GM13977 (cell line): ENCODE results near the gene TIMP3.

Source experiments
- DNase-seq: peaks from one replicate; pipeline ENCODE4 v3.0.0; 2012; ENCODE audit warnings: low spot score
- in situ Hi-C: fragments of 300-500 bp; cut with MboI; formaldehyde crosslinking; loops from one replicate; pipeline ENCODE4 v1.12.0; 2022; ENCODE audit warnings: low sequenced_read_pairs, low pct_unique_long_range_greater_than_20kb, mixed read lengths, inconsistent platforms; ENCODE audit not compliant: unreplicated experiment
- TF ChIP-seq, protein P1 (sequence below): IDR thresholded peaks from 2 replicates; pipeline ENCODE4 v1.5.1; 2012; ENCODE audit warnings: mild to moderate bottlenecking, control low read depth; ENCODE audit not compliant: insufficient read depth; ENCODE audit errors: extremely low read depth, missing control alignments

The TIMP3 gene

DNA sequence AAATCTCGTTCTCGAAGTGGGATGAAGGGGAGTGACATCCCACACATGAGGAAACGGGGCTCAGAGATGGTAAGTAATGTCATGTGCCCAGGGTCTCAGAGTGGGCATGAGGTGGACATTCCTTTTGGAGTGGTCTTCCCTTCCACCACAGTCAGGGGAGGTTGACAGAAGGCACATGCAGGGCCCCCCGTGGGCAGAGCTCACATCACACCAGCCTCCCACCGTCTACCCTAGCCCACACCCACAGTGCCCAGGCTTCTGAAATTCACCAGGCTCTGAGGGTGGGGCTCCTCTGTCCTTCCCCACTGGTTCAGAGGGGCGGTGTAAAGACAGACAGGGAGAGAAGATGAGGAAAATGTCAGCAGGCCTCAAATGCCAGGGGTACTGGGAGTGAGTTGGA lies 41.1 kb upstream of the TIMP3 start:
- no peak for DNase-seq
- TF ChIP-seq, protein P1, sequence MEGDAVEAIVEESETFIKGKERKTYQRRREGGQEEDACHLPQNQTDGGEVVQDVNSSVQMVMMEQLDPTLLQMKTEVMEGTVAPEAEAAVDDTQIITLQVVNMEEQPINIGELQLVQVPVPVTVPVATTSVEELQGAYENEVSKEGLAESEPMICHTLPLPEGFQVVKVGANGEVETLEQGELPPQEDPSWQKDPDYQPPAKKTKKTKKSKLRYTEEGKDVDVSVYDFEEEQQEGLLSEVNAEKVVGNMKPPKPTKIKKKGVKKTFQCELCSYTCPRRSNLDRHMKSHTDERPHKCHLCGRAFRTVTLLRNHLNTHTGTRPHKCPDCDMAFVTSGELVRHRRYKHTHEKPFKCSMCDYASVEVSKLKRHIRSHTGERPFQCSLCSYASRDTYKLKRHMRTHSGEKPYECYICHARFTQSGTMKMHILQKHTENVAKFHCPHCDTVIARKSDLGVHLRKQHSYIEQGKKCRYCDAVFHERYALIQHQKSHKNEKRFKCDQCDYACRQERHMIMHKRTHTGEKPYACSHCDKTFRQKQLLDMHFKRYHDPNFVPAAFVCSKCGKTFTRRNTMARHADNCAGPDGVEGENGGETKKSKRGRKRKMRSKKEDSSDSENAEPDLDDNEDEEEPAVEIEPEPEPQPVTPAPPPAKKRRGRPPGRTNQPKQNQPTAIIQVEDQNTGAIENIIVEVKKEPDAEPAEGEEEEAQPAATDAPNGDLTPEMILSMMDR, result no peak
- in situ Hi-C loops, result no loop called here

DNA sequence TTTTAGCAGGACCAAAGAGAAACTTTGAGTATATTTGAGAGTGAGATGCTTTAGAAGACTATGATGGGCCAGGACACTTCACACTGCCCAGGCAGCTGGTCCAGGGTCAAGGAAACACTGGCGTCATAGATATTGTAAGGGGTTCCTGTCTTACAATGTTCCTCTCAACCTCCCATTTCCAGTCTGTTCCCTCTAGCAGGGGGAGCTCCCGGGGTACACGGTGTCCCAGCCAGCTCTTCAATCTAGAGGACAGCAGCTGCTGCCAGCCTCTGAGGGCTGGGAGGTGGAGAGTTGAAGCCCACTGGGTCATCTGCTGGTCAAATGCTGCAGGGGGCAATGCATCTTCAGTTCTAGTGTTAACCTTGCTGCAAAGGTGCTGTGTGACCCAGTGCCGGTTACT lies 40.7 kb upstream of the TIMP3 start:
- TF ChIP-seq, protein P1, result no peak
- no peak for DNase-seq
- in situ Hi-C loops, result no loop called here

DNA sequence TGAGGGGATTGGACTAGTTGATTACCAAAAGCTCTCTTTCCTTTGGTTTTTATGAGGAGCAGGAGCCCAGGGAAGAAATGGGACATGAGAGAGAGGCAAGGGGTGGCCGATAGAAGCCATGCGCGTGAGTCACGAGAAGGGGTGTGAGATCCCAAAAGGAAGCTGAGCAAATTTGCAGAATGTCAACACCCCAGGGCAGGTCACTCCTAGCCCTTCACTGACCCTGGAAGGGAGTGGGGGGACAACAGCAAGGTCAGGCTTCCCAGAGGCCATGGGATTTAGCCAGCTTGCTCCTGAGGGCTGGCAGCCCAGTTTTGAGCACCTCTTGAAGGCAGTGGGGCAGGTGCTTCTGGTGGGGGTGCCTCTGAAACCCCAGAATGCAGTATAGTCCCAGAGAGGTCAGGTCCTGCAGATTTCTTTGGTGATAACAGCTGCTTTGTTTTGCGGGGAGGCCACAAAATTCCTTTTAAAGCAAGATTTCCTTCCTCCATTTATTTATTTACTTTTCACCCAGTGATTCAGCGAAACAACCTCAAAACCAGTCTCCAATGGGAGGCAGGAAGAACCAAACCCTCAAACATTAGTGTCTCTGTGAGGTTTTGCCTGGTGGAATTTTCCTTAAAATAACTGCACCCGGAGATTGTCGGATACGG lies 40.1 kb upstream of the TIMP3 start:
- DNase-seq, result no peak
- TF ChIP-seq, protein P1, result no peak
- in situ Hi-C loops, result no loop called here

GRCh38 chr22:32764330-32765131 lies 37.0 kb upstream of the TIMP3 start:
- DNase-seq, result no peak
- TF ChIP-seq, protein P1, result no peak
- in situ Hi-C loops, result no loop called here

- TF ChIP-seq, protein P1, result no peak
- no peak for DNase-seq
- in situ Hi-C loops, result no loop called here
Observed at GRCh38 chr22:32765132-32765618, 36.3 kb upstream of the TIMP3 start.

DNA sequence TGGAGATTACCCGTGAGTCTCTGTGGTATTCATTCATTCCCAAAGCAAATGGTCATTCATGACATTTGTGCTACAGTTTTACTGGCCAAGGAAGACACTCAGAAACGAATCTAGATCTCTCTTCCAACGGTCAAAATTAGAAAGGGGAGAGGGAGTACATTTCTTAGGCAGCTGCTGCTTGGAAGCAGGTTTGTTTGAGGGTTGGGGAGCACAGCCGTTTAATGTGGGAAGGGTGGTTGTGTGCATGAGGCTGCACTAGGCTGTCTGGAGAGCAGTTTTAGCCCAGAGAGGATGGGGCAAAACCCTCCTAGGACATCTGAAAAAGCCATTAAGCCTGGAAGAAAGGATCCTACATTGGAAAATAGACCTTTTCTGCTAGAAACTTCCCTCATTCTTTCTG lies 29.7 kb upstream of the TIMP3 start:
- DNase-seq, result no peak
- TF ChIP-seq, protein P1, result no peak
- in situ Hi-C loops, result no loop called here
